Trophoblast cell (in vitro differentiated cells and primary cell): ENCODE results near the gene TCTA.
"Not testable (repeated sequence)": the region's sequence is repeated elsewhere in the genome, so short reads cannot be mapped to it uniquely, and the experiment has no call there.

Experiments
- DNase-seq, 2 donors: peaks; one replicate each; pipeline ENCODE4 v3.0.0-alpha.2; 2016
- H2AFZ ChIP-seq: 2 replicates; pipeline ENCODE4 v1.6.1; 2013; ENCODE audit warnings: low read length, moderate library complexity, mild to moderate bottlenecking; ENCODE audit not compliant: insufficient read depth, poor library complexity
- H2AK5ac ChIP-seq: 2 replicates; pipeline ENCODE4 v1.6.1; 2013; ENCODE audit warnings: mild to moderate bottlenecking, low read length
- H2BK120ac ChIP-seq: 2 replicates; pipeline ENCODE4 v1.6.1; 2013; ENCODE audit warnings: low read length, mild to moderate bottlenecking, moderate library complexity; ENCODE audit not compliant: insufficient read depth, poor library complexity
- H2BK12ac ChIP-seq: 2 replicates; pipeline ENCODE4 v1.6.1; 2013; ENCODE audit warnings: mild to moderate bottlenecking, low read length, moderate library complexity
- H2BK5ac ChIP-seq: 2 replicates; pipeline ENCODE4 v1.6.1; 2013; ENCODE audit warnings: low read length, low read depth, moderate library complexity, mild to moderate bottlenecking; ENCODE audit not compliant: poor library complexity
- H3K14ac ChIP-seq: 2 replicates; pipeline ENCODE4 v1.6.1; 2013; ENCODE audit warnings: mild to moderate bottlenecking, low read length
- H3K18ac ChIP-seq: 2 replicates; pipeline ENCODE4 v1.6.1; 2013; ENCODE audit warnings: mild to moderate bottlenecking, low read length
- H3K23ac ChIP-seq: 2 replicates; pipeline ENCODE4 v1.6.1; 2013; ENCODE audit warnings: low read length
- H3K27ac ChIP-seq: 2 replicates; pipeline ENCODE4 v1.5.1; 2013; ENCODE audit warnings: low read depth, mild to moderate bottlenecking, inconsistent platforms, low read length, moderate library complexity
- H3K27me3 ChIP-seq: 2 replicates; pipeline ENCODE4 v1.6.1; 2013; ENCODE audit warnings: inconsistent platforms, mild to moderate bottlenecking, low read length, moderate library complexity; ENCODE audit not compliant: insufficient read depth
- H3K36me3 ChIP-seq, 2 experiments: 1 replicate in 1 of 2; 2 replicates in 1 of 2; pipeline ENCODE4 v1.6.1; 2013; ENCODE audit warnings: low read length in 2 of 2, mild to moderate bottlenecking in 2 of 2, moderate library complexity in 1 of 2; ENCODE audit not compliant: insufficient read depth in 2 of 2, control insufficient read depth in 1 of 2
- H3K4ac ChIP-seq: 2 replicates; pipeline ENCODE4 v1.6.1; 2013; ENCODE audit warnings: low read depth, mild to moderate bottlenecking, low read length, moderate library complexity
- H3K4me1 ChIP-seq, 2 experiments: 1 replicate in 1 of 2; 2 replicates in 1 of 2; pipeline ENCODE4 v1.6.1; 2013; ENCODE audit warnings: low read length in 2 of 2, mild to moderate bottlenecking in 2 of 2, moderate library complexity in 1 of 2; ENCODE audit not compliant: insufficient read depth in 2 of 2, control insufficient read depth in 1 of 2
- H3K4me2 ChIP-seq: 2 replicates; pipeline ENCODE4 v1.6.1; 2013; ENCODE audit warnings: inconsistent platforms, mild to moderate bottlenecking, low read length, moderate library complexity
- H3K4me3 ChIP-seq: 2 replicates; pipeline ENCODE4 v1.5.1; 2013; ENCODE audit warnings: mild to moderate bottlenecking, low read depth, low read length, inconsistent platforms
- H3K79me1 ChIP-seq: one replicate; pipeline ENCODE4 v1.6.1; 2013; ENCODE audit warnings: low read length
- H3K79me2 ChIP-seq: 2 replicates; pipeline ENCODE4 v1.6.1; 2013; ENCODE audit warnings: low read length, mild to moderate bottlenecking; ENCODE audit not compliant: control insufficient read depth, insufficient read depth, poor library complexity
- H3K9ac ChIP-seq: 2 replicates; pipeline ENCODE4 v1.6.1; 2013; ENCODE audit warnings: mild to moderate bottlenecking, low read length
- H3K9me3 ChIP-seq: 2 replicates; pipeline ENCODE4 v1.6.1; 2013; ENCODE audit warnings: low read depth, mild to moderate bottlenecking, control low read depth, inconsistent platforms, low read length; ENCODE audit not compliant: insufficient read depth
- H4K12ac ChIP-seq: 2 replicates; pipeline ENCODE4 v1.6.1; 2013; ENCODE audit warnings: low read depth, mild to moderate bottlenecking, low read length, moderate library complexity
- H4K8ac ChIP-seq: 2 replicates; pipeline ENCODE4 v1.6.1; 2013; ENCODE audit warnings: low read depth, mild to moderate bottlenecking, low read length, moderate library complexity
- H4K91ac ChIP-seq: one replicate; pipeline ENCODE4 v1.6.1; 2013; ENCODE audit warnings: low read depth, mild to moderate bottlenecking, low read length, moderate library complexity
- WGBS: extraction: QIAGEN DNeasy Blood & Tissue Kit; methylation state at CpG from one replicate; pipeline ENCODE4 v1.1.7; 2013; ENCODE audit warnings: missing lambda C conversion rate; ENCODE audit not compliant: insufficient read length, insufficient coverage; ENCODE audit errors: extremely low coverage; 5-methylcytosine and 5-hydroxymethylcytosine counted together

TCTA gene

GRCh38 chr3:49403891-49404290, 8.3 kb upstream of the TCTA start:
- peaks cover 30% of the 10 kb centered on the region for H3K79me2 ChIP-seq
- no peak overlapping the region for H4K91ac ChIP-seq
- no peak overlapping the region for H2AK5ac ChIP-seq
- no CpG with 5 or more reads among the region's 5 CpGs for WGBS
- no peak overlapping the region for H4K12ac ChIP-seq
- H2BK12ac ChIP-seq: no peak overlapping the region
- H4K8ac ChIP-seq: no peak overlapping the region
- no peaks in the 10 kb centered on the region for H3K9me3 ChIP-seq
- no peak overlapping the region for H2BK5ac ChIP-seq
- peaks cover 5 to 8% of the 10 kb centered on the region in 2 experiments for H3K36me3 ChIP-seq
- no peaks in the 10 kb centered on the region for H3K27me3 ChIP-seq
- no peak overlapping the region for H3K18ac ChIP-seq
- no peak overlapping the region for H3K4me2 ChIP-seq
- no peak overlapping the region for H2BK120ac ChIP-seq
- H3K27ac ChIP-seq: no peak overlapping the region
- H3K9ac ChIP-seq: no peak overlapping the region
- peaks cover 3 to 5% of the 10 kb centered on the region in 2 experiments for H3K4me1 ChIP-seq
- no peak for DNase-seq
- H3K4me3 ChIP-seq: no peak overlapping the region
- no peak overlapping the region for H3K14ac ChIP-seq
- H3K23ac ChIP-seq: no peak overlapping the region
- H3K4ac ChIP-seq: peak overlapping the region; percentile 95
- H3K79me1 ChIP-seq: no peaks in the 10 kb centered on the region
- H2AFZ ChIP-seq: no peak overlapping the region

GRCh38 chr3:49405570-49405969, 6.7 kb upstream of the TCTA start:
- H3K4me3 ChIP-seq, H3K9ac ChIP-seq, H2AK5ac ChIP-seq, H4K12ac ChIP-seq, H3K14ac ChIP-seq, H2BK12ac ChIP-seq, H4K91ac ChIP-seq, H3K79me1 ChIP-seq, H3K23ac ChIP-seq, H2BK120ac ChIP-seq, H3K36me3 ChIP-seq, H2BK5ac ChIP-seq, H3K4me1 ChIP-seq, H3K9me3 ChIP-seq, H4K8ac ChIP-seq, H3K18ac ChIP-seq, H3K4me2 ChIP-seq, H2AFZ ChIP-seq, H3K27ac ChIP-seq, DNase-seq, H3K27me3 ChIP-seq: not testable (repeated sequence)
- Histone ChIP-seq H3K4ac (peak overlapping the region; percentile 93), H3K79me2 (peaks cover 32% of the 10 kb centered on the region)
- no CpG with 5 or more reads among the region's 9 CpGs for WGBS

DNA sequence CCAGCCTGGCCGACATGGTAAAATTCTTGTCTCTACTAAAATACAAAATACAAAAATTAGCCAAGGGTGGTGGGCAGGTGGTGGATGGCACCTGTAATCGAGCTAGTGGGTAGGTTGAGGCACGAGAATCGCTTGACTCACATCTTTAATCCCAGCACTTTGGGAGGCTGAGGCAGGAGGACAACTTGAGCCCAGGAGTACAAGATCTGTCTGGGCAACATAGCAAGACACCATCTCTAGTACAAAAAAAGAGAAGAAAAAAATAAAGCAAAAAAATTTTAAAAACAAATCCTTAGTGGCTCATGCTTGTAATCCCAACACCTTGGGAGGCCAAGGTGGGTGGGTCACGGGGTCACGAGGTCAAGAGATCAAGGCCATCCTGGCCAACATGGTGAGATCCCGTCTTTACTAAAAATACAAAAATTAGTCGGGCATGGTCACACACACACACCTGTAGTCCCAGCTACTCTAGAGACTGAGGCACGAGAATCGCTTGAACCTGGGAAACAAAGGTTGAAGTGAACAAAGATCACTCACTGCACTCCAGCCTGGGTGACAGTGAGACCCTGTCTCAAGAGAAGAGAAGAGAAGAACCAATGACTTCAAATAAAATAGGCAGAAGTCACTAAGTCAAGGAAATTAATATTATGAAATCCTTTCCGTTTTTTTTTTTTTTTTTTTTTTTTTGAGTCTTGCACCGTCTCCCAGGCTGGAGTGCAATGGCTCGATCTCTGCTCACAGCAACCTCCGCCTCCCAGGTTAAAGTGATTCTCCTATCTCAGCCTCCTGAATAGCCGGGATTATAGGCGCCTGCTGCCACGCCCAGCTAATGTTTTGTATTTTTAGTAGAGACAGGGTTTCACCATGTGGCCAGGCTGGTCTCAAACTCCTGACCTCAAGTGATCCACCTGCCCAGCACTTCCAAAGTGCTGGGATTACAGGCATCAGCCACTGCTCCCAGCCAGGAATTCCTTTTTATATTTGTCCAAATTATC, 5.4 kb upstream of the TCTA start:
- no peak overlapping the region for H4K8ac ChIP-seq
- no peaks in the 10 kb centered on the region for H3K9me3 ChIP-seq
- no peak overlapping the region for H2BK12ac ChIP-seq
- H2BK120ac ChIP-seq: no peak overlapping the region
- H2AK5ac ChIP-seq: no peak overlapping the region
- H3K79me2 ChIP-seq: peaks cover 34% of the 10 kb centered on the region
- H3K23ac ChIP-seq: no peak overlapping the region
- H3K27ac ChIP-seq: no peak overlapping the region
- peak in 1 of 2 donors; percentile 19 for DNase-seq
- H3K36me3 ChIP-seq: peaks cover 3 to 5% of the 10 kb centered on the region in 2 experiments
- peak overlapping the region; percentile 98 for H3K4ac ChIP-seq
- H4K91ac ChIP-seq: no peak overlapping the region
- H3K18ac ChIP-seq: no peak overlapping the region
- H3K79me1 ChIP-seq: peaks cover 7% of the 10 kb centered on the region
- no peak overlapping the region for H2AFZ ChIP-seq
- H3K27me3 ChIP-seq: no peaks in the 10 kb centered on the region
- peaks cover 3 to 9% of the 10 kb centered on the region in 2 experiments for H3K4me1 ChIP-seq
- no peak overlapping the region for H3K14ac ChIP-seq
- no peak overlapping the region for H3K4me3 ChIP-seq
- H2BK5ac ChIP-seq: no peak overlapping the region
- WGBS: no CpG with 5 or more reads among the region's 17 CpGs
- H3K9ac ChIP-seq: no peak overlapping the region
- no peak overlapping the region for H3K4me2 ChIP-seq
- H4K12ac ChIP-seq: no peak overlapping the region

- Histone ChIP-seq H3K36me3 (peaks cover 2 to 4% of the 10 kb centered on the region in 2 experiments), H3K4ac (peak overlapping the region; percentile 91), H2BK120ac (no peak overlapping the region), H3K9ac (no peak overlapping the region), H4K91ac (no peak overlapping the region), H3K9me3 (peaks cover 2% of the 10 kb centered on the region), H3K4me3 (no peak overlapping the region), H3K27me3 (no peaks in the 10 kb centered on the region), H3K79me2 (peaks cover 22% of the 10 kb centered on the region), H3K18ac (no peak overlapping the region), H3K14ac (no peak overlapping the region), H3K23ac (no peak overlapping the region), H3K79me1 (peaks cover 13% of the 10 kb centered on the region), H2BK5ac (no peak overlapping the region), H2AK5ac (no peak overlapping the region), H3K4me2 (peak overlapping the region; percentile 75), H4K12ac (no peak overlapping the region), H4K8ac (no peak overlapping the region), H3K4me1 (peaks cover 9 to 22% of the 10 kb centered on the region in 2 experiments), H3K27ac (no peak overlapping the region), H2AFZ (no peak overlapping the region), H2BK12ac (no peak overlapping the region)
- no CpG with 5 or more reads among the region's 4 CpGs for WGBS
- DNase-seq: no peak
Measured at GRCh38 chr3:49410066-49410845, 2.0 kb upstream of the TCTA start.
